HepG2 (cell line): Measurements from ENCODE around the gene PHF2. TPM values are rescaled to one million over a fixed set of nuclear protein-coding genes. Genes with fewer than 3 reads are reported as not detected.
A peak's percentile ranks its signal among the peaks of the same experiment; 100 is the strongest.

Source experiments
- GMEB2 ChIP-seq: IDR thresholded peaks from 2 replicates; pipeline ENCODE4 v1.6.1; 2016; ENCODE audit warnings: missing biosample characterization, missing genetic modification reagents, low read depth
- HCFC1 ChIP-seq: fragments of 150-350 bp; IDR thresholded peaks from 2 replicates; pipeline ENCODE4 v1.6.1; 2014; ENCODE audit warnings: low read depth, low read length
- KDM2A ChIP-seq: sonication (generic); formaldehyde crosslinking; IDR thresholded peaks from 2 replicates; pipeline ENCODE4 v1.4.0; 2020; ENCODE audit warnings: low read depth, missing genetic modification reagents, borderline replicate concordance
- NFRKB ChIP-seq: fragments of 450-650 bp; IDR thresholded peaks from 2 replicates; pipeline ENCODE4 v1.6.1; 2017
- PAF1 ChIP-seq: IDR thresholded peaks from 2 replicates; pipeline ENCODE4 v1.6.1; 2016; ENCODE audit warnings: missing genetic modification reagents, missing compliant biosample characterization
- REL ChIP-seq: sonication (generic); formaldehyde crosslinking; conservative IDR thresholded peaks from 2 replicates; pipeline ENCODE4 v1.8.0; 2022; ENCODE audit warnings: mild to moderate bottlenecking, missing genetic modification reagents, moderate library complexity
- RORA ChIP-seq: sonication (generic); formaldehyde crosslinking; IDR thresholded peaks from 2 replicates; pipeline ENCODE4 v1.5.0; 2020; ENCODE audit warnings: mild to moderate bottlenecking, missing genetic modification reagents, moderate library complexity
- SNRNP70 ChIP-seq: fragments of 200-400 bp; formaldehyde crosslinking; IDR thresholded peaks from 2 replicates; pipeline ENCODE4 v1.6.1; 2017; ENCODE audit warnings: mild to moderate bottlenecking, low read depth, low read length, moderate library complexity
- TAF1 ChIP-seq: sonication (generic); formaldehyde crosslinking; IDR thresholded peaks from 2 replicates; pipeline ENCODE4 v1.4.0; 2020; ENCODE audit warnings: missing genetic modification reagents
- TBX3 ChIP-seq: fragments of 450-650 bp; IDR thresholded peaks from 2 replicates; pipeline ENCODE4 v1.6.1; 2017; ENCODE audit warnings: antibody characterized with exemption, mild to moderate bottlenecking, inconsistent platforms, borderline replicate concordance
- TEAD3 ChIP-seq: optimal IDR thresholded peaks from 2 replicates; pipeline ENCODE3; 2016; ENCODE audit warnings: borderline replicate concordance
- TERF1 ChIP-seq: sonication (generic); formaldehyde crosslinking; IDR thresholded peaks from 2 replicates; pipeline ENCODE4 v1.8.0; 2022; ENCODE audit warnings: mild to moderate bottlenecking, missing genetic modification reagents, moderate library complexity
- USF2 ChIP-seq, 2 experiments: sonication (generic) in 1 of 2; formaldehyde crosslinking in 1 of 2; IDR thresholded peaks; 2 replicates each; pipeline versions ENCODE4 v1.5.1 to v1.6.1; 2011 to 2020; ENCODE audit warnings: borderline replicate concordance in 1 of 2, low read depth in 1 of 2, low read length in 1 of 2, mild to moderate bottlenecking in 1 of 2, missing genetic modification reagents in 1 of 2, moderate library complexity in 1 of 2
- YEATS4 ChIP-seq: sonication (generic); formaldehyde crosslinking; IDR thresholded peaks from 2 replicates; pipeline ENCODE4 v1.4.0; 2020; ENCODE audit warnings: missing genetic modification reagents, borderline replicate concordance
- ZBTB4 ChIP-seq: sonication (generic); formaldehyde crosslinking; IDR thresholded peaks from 2 replicates; pipeline ENCODE4 v1.4.0; 2020; ENCODE audit warnings: missing genetic modification reagents, mild to moderate bottlenecking, borderline replicate concordance
- ZBTB43 ChIP-seq: sonication (generic); formaldehyde crosslinking; conservative IDR thresholded peaks from 2 replicates; pipeline ENCODE4 v1.4.0; 2020; ENCODE audit warnings: missing genetic modification reagents
- ZC3H4 ChIP-seq: sonication (generic); formaldehyde crosslinking; IDR thresholded peaks from 2 replicates; pipeline ENCODE4 v1.4.0; 2020; ENCODE audit warnings: missing genetic modification reagents, borderline replicate concordance
- ZKSCAN8 ChIP-seq: IDR thresholded peaks from 2 replicates; pipeline ENCODE4 v1.6.1; 2016; ENCODE audit warnings: borderline replicate concordance, missing genetic modification reagents, missing compliant biosample characterization
- ZNF446 ChIP-seq: sonication (generic); formaldehyde crosslinking; IDR thresholded peaks from 2 replicates; pipeline ENCODE4 v1.5.0; 2020; ENCODE audit warnings: mild to moderate bottlenecking, missing genetic modification reagents
- ZNF547 ChIP-seq: sonication (generic); formaldehyde crosslinking; IDR thresholded peaks from 2 replicates; pipeline ENCODE4 v1.5.1; 2020; ENCODE audit warnings: mild to moderate bottlenecking, missing genetic modification reagents
- ZNF724P ChIP-seq: sonication (generic); formaldehyde crosslinking; IDR thresholded peaks from 2 replicates; pipeline ENCODE4 v1.8.0; 2022; ENCODE audit warnings: missing genetic modification reagents, borderline replicate concordance
- ZNF768 ChIP-seq: sonication (generic); formaldehyde crosslinking; IDR thresholded peaks from 2 replicates; pipeline ENCODE4 v1.4.0; 2020; ENCODE audit warnings: missing genetic modification reagents
- polyA plus RNA-seq, 8 experiments: library from polyadenylated mRNA; depleted of rRNA in 3 of 8; stranded (reverse) in 7 of 8; unstranded in 1 of 8; fragments of >200 nt; fragmentation: Illumina TruSeq in 4 of 8; extraction: Trizol in 4 of 8; gene quantifications; 2 replicates each; pipeline versions ENCODE4 v1.2.1 to v1.2.3, GENCODE V29; 2011 to 2016; ENCODE audit warnings: low read depth in 4 of 8, missing spikeins in 1 of 8, mixed read lengths in 1 of 8; ENCODE audit not compliant: insufficient read depth in 1 of 8
- total RNA-seq, 5 experiments: library from RNA; depleted of rRNA; stranded (reverse); fragments of >200 nt; fragmentation: Illumina TruSeq; extraction: Trizol; gene quantifications; 2 replicates each; pipeline ENCODE4 v1.2.3, GENCODE V29; 2016; ENCODE audit warnings: low read depth in 1 of 5

PHF2 gene
- total and polyA plus RNA-seq, 2 of the 13 experiments (the other 11 are each of a cell fraction or from before 2014, with no cell fraction given), result 6.6 to 9.1 TPM

GRCh38 chr9:93592643-93593021, 16.2 kb downstream of the PHF2 start (continued):
- TF ChIP-seq TEAD3 (CRISPR knock-in tag), result peak; percentile 36
- no peak for TF ChIP-seq ZNF547 (CRISPR knock-in tag)
- TF ChIP-seq ZBTB4 (CRISPR knock-in tag), result no peak
- no peak for TF ChIP-seq HCFC1
- TF ChIP-seq REL (CRISPR knock-in tag), result no peak
- TF ChIP-seq SNRNP70, result no peak
- TF ChIP-seq GMEB2 (CRISPR knock-in tag), result no peak
- TF ChIP-seq ZBTB43 (CRISPR knock-in tag), result no peak
- TF ChIP-seq KDM2A (CRISPR knock-in tag), result 0 out of 2 replicates have a peak, but pooled peaks have one; percentile 34
- no peak for TF ChIP-seq ZNF724P (CRISPR knock-in tag)
- TF ChIP-seq ZNF446 (CRISPR knock-in tag), result no peak
- no peak for TF ChIP-seq ZKSCAN8 (CRISPR knock-in tag)
- TF ChIP-seq TERF1 (CRISPR knock-in tag), result no peak
- TF ChIP-seq PAF1 (CRISPR knock-in tag), result no peak
- TF ChIP-seq TBX3, result no peak
- TF ChIP-seq ZNF768 (CRISPR knock-in tag), result peak; percentile 44; the same call in 1 of the 2 replicates
- no peak for TF ChIP-seq NFRKB
- no peak for TF ChIP-seq RORA (CRISPR knock-in tag)
- TF ChIP-seq YEATS4 (CRISPR knock-in tag), result no peak
- peak; percentile 35; the same call in 1 of the 2 replicates for TF ChIP-seq USF2 (IDR thresholded peaks at IDR 0.05; ENCODE audit: low read depth, low read length)
- TF ChIP-seq USF2 (CRISPR knock-in tag; IDR thresholded peaks at IDR 0.05; ENCODE audit: borderline replicate concordance), result no peak
- no peak for TF ChIP-seq TAF1 (CRISPR knock-in tag)
- no peak for TF ChIP-seq ZC3H4
